Measurements from ENCODE around the gene TOR1AIP1. TPM values are rescaled to one million over a fixed set of nuclear protein-coding genes. Genes with fewer than 3 reads are reported as not detected.

TOR1AIP1 gene
- total RNA-seq, 1 experiment from 2014 or later: 59.7 TPM

Other genes starting within 250 kb of the TOR1AIP1 start
- gene FAM163A, start 139.0 kb upstream of the TOR1AIP1 start, total RNA-seq (2014; rRNA removed; shearing (Covaris generic)): not detected in 2 replicates
- gene TOR1AIP2, start 4.5 kb upstream of the TOR1AIP1 start, total RNA-seq (2014; rRNA removed; shearing (Covaris generic)): 63.9 and 69.6 TPM in 2 replicates
- gene CEP350, start 72.5 kb downstream of the TOR1AIP1 start, total RNA-seq (2014; rRNA removed; shearing (Covaris generic)): 33.3 and 41.6 TPM in 2 replicates

Data from RPMI7951 (cell line).